NCI-H2107 (cell line): ENCODE results near the gene FAM3A.

Experiments
- DNase-seq: peaks from one replicate; lab custom pipeline; 2025; lab: John Stamatoyannopoulos, UW

The FAM3A gene

DNA sequence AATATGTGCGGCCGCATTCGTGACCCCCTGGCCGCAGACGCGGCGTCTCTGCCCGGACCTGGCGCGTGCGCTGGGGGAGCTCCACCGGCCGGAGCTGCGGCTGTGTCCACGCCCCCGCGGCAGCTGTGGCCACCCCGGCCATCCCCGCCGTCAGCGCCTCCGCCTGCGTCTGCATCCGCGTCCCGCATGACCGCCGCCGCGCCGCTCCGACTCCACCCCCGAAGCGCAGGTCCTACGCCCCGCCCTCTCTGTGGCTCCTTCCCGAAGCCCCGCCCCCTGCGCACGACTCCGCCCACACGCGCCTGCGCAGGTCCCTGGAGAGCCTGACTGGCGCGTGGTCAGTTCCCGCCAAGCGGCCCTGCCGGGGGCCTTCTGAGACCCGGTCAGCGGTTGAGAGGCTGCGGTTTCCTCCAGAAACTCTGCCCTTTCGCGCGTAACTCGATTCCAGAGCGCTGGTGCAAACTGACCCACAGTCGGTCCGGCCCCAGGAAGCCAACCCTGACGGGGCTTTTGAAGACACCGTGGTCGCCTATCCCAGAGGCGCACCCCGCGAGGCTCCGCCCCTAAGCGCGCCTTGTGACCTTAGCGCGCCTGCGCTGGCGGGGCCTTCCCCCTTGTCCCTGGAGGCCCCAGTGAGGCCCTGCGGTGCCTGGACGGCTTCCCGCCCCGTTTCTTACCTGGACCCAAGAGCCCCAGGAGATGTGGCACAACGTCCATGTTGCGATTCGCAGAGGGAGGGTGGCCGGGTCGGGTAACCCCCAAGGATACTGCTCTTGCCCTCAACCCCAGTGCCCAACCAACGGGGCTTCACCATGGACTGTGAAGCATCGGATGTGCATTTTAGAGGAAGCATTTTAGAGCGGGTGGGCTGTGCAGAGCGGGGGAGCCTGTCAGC, 37.1 kb downstream of the FAM3A start, which contains the start of gene LAGE3:
Gene LAGE3 (minus strand): TSS at position 554 of the 895 bp plus-strand sequence. CDS start 366 bp downstream, at position 188.
- DNase-seq: peak; percentile 82

GRCh38 chrX:154477891-154478477, 38.0 kb downstream of the FAM3A start:
- DNase-seq: no peak

DNA sequence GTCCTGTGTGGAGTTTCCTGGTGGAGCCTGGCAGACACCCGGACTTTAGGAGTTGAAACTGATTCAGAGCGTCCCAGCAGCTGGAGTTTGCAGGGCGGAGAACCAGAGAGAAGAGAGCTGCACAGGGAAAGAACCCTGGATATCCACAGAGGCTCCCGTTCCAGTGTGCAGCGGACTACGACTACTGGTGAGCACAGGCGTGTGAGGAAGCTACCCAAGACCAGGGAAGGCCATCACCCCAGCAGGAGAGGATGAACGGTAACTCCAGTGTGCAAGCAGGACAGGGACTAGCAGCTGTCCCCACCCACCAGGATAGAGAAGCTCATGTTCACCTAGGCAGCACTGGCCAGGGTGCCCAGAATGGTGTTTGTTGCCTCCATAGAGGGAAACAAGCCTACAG, 39.2 kb downstream of the FAM3A start:
- no peak for DNase-seq

GRCh38 chrX:154473683-154474082, 42.3 kb downstream of the FAM3A start:
- no peak for DNase-seq

DNA sequence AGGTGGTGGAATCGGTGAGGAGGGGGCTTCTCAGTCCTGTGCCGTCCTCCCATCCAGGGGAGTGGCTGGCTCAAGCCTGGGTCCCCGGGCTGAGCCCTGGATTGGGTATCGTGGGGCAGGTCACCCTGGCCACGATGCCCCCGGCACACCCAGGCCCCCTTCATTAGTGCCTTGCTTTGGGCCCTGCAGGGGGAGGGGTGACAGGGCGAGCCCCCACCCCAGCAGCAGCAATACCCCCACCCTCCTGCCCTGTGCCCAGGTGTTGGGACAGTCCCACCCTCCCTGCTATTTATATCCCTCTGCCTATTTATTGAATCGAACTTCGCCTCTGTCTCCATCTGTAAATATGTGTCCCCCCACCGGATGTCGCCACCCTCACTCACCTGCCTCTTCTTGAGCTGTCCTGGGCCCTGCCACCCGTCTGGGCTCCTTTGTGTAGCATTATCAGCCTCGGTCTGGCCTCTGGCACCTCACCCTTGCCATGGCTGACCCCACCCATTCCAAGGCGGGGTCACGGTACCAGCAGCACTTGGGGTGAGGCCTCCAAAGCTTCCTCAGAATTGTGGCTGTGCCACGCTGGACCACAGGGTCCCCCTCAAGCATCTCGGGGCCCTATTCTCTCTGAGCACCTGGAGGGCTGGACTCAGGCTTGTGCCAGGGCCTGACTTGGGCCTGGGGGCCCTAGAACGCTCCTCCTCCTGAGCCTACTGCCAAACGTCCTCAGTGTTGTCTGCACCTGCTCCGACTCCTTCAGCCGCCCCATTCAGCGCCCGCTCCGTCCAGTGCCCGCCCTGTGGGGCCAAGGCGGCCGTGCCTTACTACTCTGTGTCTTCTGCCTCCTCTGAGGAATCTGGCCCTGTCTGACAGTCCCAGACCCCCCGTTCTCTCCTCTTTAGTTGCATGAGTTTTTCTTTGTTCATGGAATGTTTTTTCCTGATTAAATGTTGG, 43.1 kb downstream of the FAM3A start:
- DNase-seq: no peak

- no peak for DNase-seq
These were observed 44.0 kb downstream of the FAM3A start for GRCh38 chrX:154471839-154472684.

DNA sequence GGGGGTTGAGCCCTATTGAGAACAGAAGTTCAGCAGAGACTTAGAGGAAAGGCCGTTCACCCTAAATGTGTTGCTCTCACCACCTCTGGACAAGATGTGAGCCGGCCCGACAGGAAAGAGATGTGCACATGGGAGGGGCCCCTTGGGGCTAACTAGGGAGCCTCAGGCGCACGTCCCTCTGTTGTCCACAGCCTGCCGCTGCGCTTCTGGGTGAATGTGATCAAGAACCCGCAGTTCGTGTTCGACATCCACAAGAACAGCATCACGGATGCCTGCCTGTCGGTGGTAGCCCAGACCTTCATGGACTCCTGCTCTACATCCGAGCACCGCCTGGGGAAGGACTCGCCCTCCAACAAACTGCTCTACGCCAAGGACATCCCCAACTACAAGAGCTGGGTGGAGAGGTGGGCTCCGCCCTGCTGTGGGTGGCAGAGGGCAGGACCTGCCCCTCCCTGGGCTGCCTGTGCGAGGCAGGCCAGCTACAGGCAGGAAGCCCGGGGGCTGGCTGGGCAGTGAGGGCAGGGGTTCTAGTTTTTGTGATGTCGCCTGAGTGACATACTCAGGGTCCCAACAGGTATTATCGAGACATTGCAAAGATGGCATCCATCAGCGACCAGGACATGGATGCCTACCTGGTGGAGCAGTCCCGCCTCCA, 45.0 kb downstream of the FAM3A start:
- DNase-seq: no peak

- DNase-seq: no peak
These were observed 45.6 kb downstream of the FAM3A start for GRCh38 chrX:154470434-154470833.

DNA sequence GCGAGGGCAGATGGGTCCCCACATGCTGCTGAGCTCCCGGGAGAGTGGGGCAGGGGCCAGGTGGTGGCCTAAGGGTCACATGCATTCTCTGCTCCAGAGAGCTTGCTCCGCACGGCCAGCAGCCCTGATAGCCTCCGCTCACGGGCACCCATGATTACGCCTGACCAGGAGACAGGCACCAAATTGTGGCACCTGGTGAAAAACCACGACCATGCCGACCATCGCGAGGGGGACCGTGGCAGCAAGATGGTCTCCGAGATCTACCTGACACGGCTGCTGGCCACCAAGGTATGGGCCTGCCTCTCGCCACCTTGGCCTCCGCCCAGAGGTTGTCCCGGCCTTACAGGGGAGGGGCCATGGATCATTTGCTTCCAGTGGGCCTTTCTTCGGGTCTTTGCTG, 46.2 kb downstream of the FAM3A start:
- no peak for DNase-seq

DNA sequence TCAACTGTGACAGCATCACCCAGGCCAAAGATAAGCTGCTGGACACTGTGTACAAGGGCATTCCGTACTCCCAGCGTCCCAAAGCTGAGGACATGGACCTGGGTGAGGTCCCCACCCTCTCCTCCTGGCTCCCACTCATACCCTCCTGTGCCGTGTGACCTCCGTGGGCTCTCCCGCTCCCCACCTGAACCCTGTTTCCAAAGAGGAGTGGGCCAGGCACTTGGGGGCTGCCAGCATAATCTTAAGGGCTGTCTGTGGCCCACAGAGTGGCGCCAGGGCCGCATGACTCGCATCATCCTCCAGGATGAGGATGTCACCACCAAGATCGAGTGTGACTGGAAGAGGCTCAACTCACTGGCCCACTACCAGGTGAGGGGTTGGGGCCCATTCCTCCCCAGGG, 46.9 kb downstream of the FAM3A start:
- no peak for DNase-seq

GRCh38 chrX:154468217-154468616, 47.8 kb downstream of the FAM3A start:
- no peak for DNase-seq

GRCh38 chrX:154467556-154467955, 48.5 kb downstream of the FAM3A start:
- DNase-seq: no peak

DNA sequence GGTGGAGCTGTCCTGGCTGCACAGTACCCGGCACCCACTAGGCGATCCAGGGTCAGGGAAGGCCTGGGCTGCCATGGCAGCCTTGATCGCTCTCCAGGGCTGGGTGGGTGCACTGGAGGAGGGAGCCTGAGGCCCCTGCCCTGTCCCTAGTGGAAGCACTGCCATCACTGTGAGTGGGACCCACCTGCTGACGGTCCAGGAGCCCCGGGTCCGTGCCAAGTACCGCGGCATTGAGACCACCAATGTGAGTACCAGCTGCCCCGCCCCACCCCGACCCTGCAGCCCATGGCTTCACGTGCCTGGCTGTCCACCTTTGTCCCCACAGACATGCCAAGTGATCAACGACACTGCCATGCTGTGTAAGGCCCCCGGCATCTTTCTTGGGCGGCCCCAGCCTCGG, 49.1 kb downstream of the FAM3A start:
- no peak for DNase-seq

- no peak for DNase-seq
These were observed 50.0 kb downstream of the FAM3A start for GRCh38 chrX:154466036-154466435.

- no peak for DNase-seq
These were observed 50.4 kb downstream of the FAM3A start for GRCh38 chrX:154465601-154466000.

- no peak for DNase-seq
These were observed 51.1 kb downstream of the FAM3A start for GRCh38 chrX:154464806-154465365.

GRCh38 chrX:154463611-154464220, 52.3 kb downstream of the FAM3A start:
- DNase-seq: no peak

- DNase-seq: no peak
These were observed 53.6 kb downstream of the FAM3A start for GRCh38 chrX:154462396-154462795.

DNA sequence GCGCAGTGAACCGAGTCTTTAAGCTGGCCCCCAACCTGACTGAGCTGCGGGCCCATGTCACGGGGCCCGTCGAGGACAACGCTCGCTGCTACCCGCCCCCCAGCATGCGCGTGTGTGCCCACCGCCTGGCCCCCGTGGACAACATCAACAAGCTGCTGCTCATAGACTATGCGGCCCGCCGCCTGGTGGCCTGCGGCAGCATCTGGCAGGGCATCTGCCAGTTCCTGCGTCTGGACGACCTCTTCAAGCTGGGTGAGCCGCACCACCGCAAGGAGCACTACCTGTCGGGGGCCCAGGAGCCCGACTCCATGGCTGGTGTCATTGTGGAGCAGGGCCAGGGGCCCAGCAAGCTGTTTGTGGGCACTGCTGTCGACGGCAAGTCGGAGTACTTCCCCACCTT, 55.7 kb downstream of the FAM3A start:
- DNase-seq: no peak

DNA sequence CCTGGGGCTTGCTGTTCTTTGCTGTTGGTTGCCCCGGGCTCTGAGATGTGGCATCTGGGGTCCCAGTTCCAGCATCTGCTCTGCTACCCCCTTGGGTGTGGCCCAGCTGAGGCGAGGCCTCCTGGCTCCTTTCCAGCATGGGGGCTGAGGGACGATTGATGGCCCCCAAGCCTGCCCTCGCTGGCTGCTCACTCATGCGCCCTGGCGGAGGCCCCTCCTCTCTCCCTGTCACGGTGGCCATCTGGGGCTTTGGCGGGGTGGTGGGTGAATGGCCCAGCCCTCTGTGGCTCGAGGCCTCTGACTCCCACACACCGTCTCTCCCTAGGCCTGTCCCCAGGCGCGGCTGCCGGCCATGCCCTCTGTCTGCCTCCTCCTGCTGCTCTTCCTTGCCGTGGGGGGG, 56.2 kb downstream of the FAM3A start:
- DNase-seq: no peak
